ENCODE measurements around the gene CEP170. TPM values are rescaled to one million over a fixed set of nuclear protein-coding genes. Genes with fewer than 3 reads are reported as not detected.
"Not testable (repeated sequence)": the region's sequence is repeated elsewhere in the genome, so short reads cannot be mapped to it uniquely, and the experiment has no call there.

Gene CEP170
- total RNA-seq, 4 donors from 2014 or later = 40.3 to 114 (median 55.6) TPM

DNA sequence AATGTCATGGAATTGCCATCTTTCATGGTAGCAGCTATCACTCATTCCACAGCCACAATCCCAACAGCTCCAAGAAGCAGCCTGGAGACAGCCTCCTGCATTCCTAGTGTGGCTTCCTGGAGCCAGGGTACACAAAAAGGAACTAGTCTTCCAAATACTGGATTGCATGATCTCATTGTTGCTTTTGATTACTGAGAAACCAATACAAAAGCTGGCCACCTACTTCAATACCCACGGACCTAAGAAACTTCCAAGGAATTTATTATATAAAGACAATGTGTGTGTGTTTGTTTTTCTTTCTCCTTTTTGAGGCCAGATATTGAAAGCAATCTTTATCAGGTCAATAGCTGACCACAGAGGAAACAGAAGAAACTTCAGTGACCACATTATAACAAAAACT is 25.6 kb downstream of the CEP170 start:
- Histone ChIP-seq H3K4me1 (no peaks in the 10 kb centered on the region), H3K9me3 (peaks cover 0 to 20% of the 10 kb centered on the region in 2 donors), H3K27ac (no peak overlapping the region), H3K4me3 (no peak overlapping the region), H3K36me3 (no peaks in the 10 kb centered on the region), H3K27me3 (no peaks in the 10 kb centered on the region)
- no peak for DNase-seq
- intact Hi-C loops (cut with DNase I; ENCODE audit: low total_unique reads) = no loop called here
- TF ChIP-seq, protein P1, sequence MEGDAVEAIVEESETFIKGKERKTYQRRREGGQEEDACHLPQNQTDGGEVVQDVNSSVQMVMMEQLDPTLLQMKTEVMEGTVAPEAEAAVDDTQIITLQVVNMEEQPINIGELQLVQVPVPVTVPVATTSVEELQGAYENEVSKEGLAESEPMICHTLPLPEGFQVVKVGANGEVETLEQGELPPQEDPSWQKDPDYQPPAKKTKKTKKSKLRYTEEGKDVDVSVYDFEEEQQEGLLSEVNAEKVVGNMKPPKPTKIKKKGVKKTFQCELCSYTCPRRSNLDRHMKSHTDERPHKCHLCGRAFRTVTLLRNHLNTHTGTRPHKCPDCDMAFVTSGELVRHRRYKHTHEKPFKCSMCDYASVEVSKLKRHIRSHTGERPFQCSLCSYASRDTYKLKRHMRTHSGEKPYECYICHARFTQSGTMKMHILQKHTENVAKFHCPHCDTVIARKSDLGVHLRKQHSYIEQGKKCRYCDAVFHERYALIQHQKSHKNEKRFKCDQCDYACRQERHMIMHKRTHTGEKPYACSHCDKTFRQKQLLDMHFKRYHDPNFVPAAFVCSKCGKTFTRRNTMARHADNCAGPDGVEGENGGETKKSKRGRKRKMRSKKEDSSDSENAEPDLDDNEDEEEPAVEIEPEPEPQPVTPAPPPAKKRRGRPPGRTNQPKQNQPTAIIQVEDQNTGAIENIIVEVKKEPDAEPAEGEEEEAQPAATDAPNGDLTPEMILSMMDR (IDR thresholded peaks at IDR 0.05) = no peak
- no peak for TF ChIP-seq POLR2A (IDR thresholded peaks at IDR 0.05)

GRCh38 chr1:243227622-243228021 is 27.5 kb downstream of the CEP170 start:
- Histone ChIP-seq H3K4me3 (no peak overlapping the region), H3K4me1 (no peaks in the 10 kb centered on the region), H3K27ac (no peak overlapping the region), H3K27me3 (no peaks in the 10 kb centered on the region), H3K9me3 (peaks cover 0 to 20% of the 10 kb centered on the region in 2 donors), H3K36me3 (no peaks in the 10 kb centered on the region)
- TF ChIP-seq POLR2A (IDR thresholded peaks at IDR 0.05) = no peak
- TF ChIP-seq, protein P1 (IDR thresholded peaks at IDR 0.05) = no peak
- no peak for DNase-seq
- intact Hi-C loops (cut with DNase I; ENCODE audit: low total_unique reads) = no loop called here

GRCh38 chr1:243218059-243218458 is 37.0 kb downstream of the CEP170 start:
- intact Hi-C loops (cut with DNase I; ENCODE audit: low total_unique reads) = no loop called here
- DNase-seq = no peak

GRCh38 chr1:243217349-243217748 is 37.7 kb downstream of the CEP170 start:
- intact Hi-C loops (cut with DNase I; ENCODE audit: low total_unique reads) = no loop called here
- Histone ChIP-seq H3K9me3 (no peaks in the 10 kb centered on the region), H3K27me3 (no peaks in the 10 kb centered on the region), H3K4me3 (no peak overlapping the region), H3K27ac (no peak overlapping the region), H3K36me3 (no peaks in the 10 kb centered on the region), H3K4me1 (no peaks in the 10 kb centered on the region)
- no peak for DNase-seq
- no peak for TF ChIP-seq POLR2A (IDR thresholded peaks at IDR 0.05)
- TF ChIP-seq, protein P1 (IDR thresholded peaks at IDR 0.05) = no peak

More at GRCh38 chr1:243218059-243218458, 37.0 kb downstream of the CEP170 start:
- Histone ChIP-seq H3K27me3 (no peaks in the 10 kb centered on the region), H3K4me1 (no peaks in the 10 kb centered on the region), H3K36me3 (no peaks in the 10 kb centered on the region), H3K27ac (no peak overlapping the region), H3K4me3 (no peak overlapping the region), H3K9me3 (no peaks in the 10 kb centered on the region)
- TF ChIP-seq, protein P1 (IDR thresholded peaks at IDR 0.05) = no peak
- TF ChIP-seq POLR2A (IDR thresholded peaks at IDR 0.05) = no peak

GRCh38 chr1:243216741-243217140 is 38.3 kb downstream of the CEP170 start:
- no peak for TF ChIP-seq POLR2A (IDR thresholded peaks at IDR 0.05)
- TF ChIP-seq, protein P1 (IDR thresholded peaks at IDR 0.05) = no peak
- Histone ChIP-seq H3K27me3 (no peaks in the 10 kb centered on the region), H3K27ac (no peak overlapping the region), H3K4me1 (no peaks in the 10 kb centered on the region), H3K36me3 (no peaks in the 10 kb centered on the region), H3K4me3 (no peak overlapping the region), H3K9me3 (no peaks in the 10 kb centered on the region)
- intact Hi-C loops (cut with DNase I; ENCODE audit: low total_unique reads) = no loop called here
- DNase-seq = no peak

GRCh38 chr1:243215276-243215875 is 39.7 kb downstream of the CEP170 start:
- intact Hi-C loops (cut with DNase I; ENCODE audit: low total_unique reads); H3K4me1 ChIP-seq; H3K27me3 ChIP-seq; H3K4me3 ChIP-seq; DNase-seq; H3K9me3 ChIP-seq; H3K27ac ChIP-seq; H3K36me3 ChIP-seq: not testable (repeated sequence)

All from uterus (tissue), 4 donors.